Measurements from ENCODE around the gene KIR3DL2.
"Not testable (repeated sequence)": the region's sequence is repeated elsewhere in the genome, so short reads cannot be mapped to it uniquely, and the experiment has no call there.

The KIR3DL2 gene

GRCh38 chr19:54828064-54828463 is 22.2 kb upstream of the KIR3DL2 start:
- H3K18ac ChIP-seq (ENCODE audit: low read length); H3K36me3 ChIP-seq (ENCODE audit: control insufficient read depth, insufficient read depth, low read length); H3K4me3 ChIP-seq (ENCODE audit: low read length); DNase-seq; H3K4ac ChIP-seq (ENCODE audit: low read depth, low read length); H4K5ac ChIP-seq (ENCODE audit: low read length); H3K4me1 ChIP-seq (ENCODE audit: control insufficient read depth, low read depth, low read length); H3K56ac ChIP-seq (ENCODE audit: low read length); H3K27ac ChIP-seq (ENCODE audit: low read depth, low read length); H2BK5ac ChIP-seq (ENCODE audit: low read length); H3K79me2 ChIP-seq (ENCODE audit: control insufficient read depth, insufficient read depth, low read length); H3K27me3 ChIP-seq (ENCODE audit: insufficient read depth, low read length, poor library complexity); H2BK15ac ChIP-seq (replicated peaks; ENCODE audit: low read depth); H2AK5ac ChIP-seq (ENCODE audit: low read length); H3K9ac ChIP-seq (ENCODE audit: low read length); H3K4me2 ChIP-seq (ENCODE audit: low read length); H3K23ac ChIP-seq (ENCODE audit: low read length); H3K79me1 ChIP-seq (ENCODE audit: low read length); H2BK120ac ChIP-seq (ENCODE audit: low read depth, low read length); H4K8ac ChIP-seq (ENCODE audit: low read depth, low read length): not testable (repeated sequence)
- no CpG with 5 or more reads among the region's 8 CpGs for whole genome bisulfite sequencing (ENCODE audit: extremely low coverage, insufficient coverage, low lambda C conversion rate)

- H3K36me3 ChIP-seq (ENCODE audit: control insufficient read depth, insufficient read depth, low read length); H3K9ac ChIP-seq (ENCODE audit: low read length); H2AK5ac ChIP-seq (ENCODE audit: low read length); DNase-seq; H3K4me2 ChIP-seq (ENCODE audit: low read length); H3K4me1 ChIP-seq (ENCODE audit: control insufficient read depth, low read depth, low read length); H3K4ac ChIP-seq (ENCODE audit: low read depth, low read length); H3K18ac ChIP-seq (ENCODE audit: low read length); H2BK120ac ChIP-seq (ENCODE audit: low read depth, low read length); H2BK5ac ChIP-seq (ENCODE audit: low read length); H3K4me3 ChIP-seq (ENCODE audit: low read length); H3K79me2 ChIP-seq (ENCODE audit: control insufficient read depth, insufficient read depth, low read length); H2BK15ac ChIP-seq (replicated peaks; ENCODE audit: low read depth); H3K56ac ChIP-seq (ENCODE audit: low read length); H3K23ac ChIP-seq (ENCODE audit: low read length); H3K27ac ChIP-seq (ENCODE audit: low read depth, low read length); H4K5ac ChIP-seq (ENCODE audit: low read length); H3K79me1 ChIP-seq (ENCODE audit: low read length); H3K27me3 ChIP-seq (ENCODE audit: insufficient read depth, low read length, poor library complexity); H4K8ac ChIP-seq (ENCODE audit: low read depth, low read length): not testable (repeated sequence)
- WGBS (ENCODE audit: extremely low coverage, insufficient coverage, low lambda C conversion rate) = no CpG with 5 or more reads among the region's 14 CpGs
These were observed 17.7 kb upstream of the KIR3DL2 start, which contains the start of gene KIR2DS4 for GRCh38 chr19:54832496-54832895. KIR2DS4 (plus strand) TSS chr19:54832676.

GRCh38 chr19:54835126-54835525 is 15.1 kb upstream of the KIR3DL2 start:
- not testable (repeated sequence) for H3K36me3 ChIP-seq (ENCODE audit: control insufficient read depth, insufficient read depth, low read length); H3K4me2 ChIP-seq (ENCODE audit: low read length); H3K18ac ChIP-seq (ENCODE audit: low read length); H3K23ac ChIP-seq (ENCODE audit: low read length); H2BK120ac ChIP-seq (ENCODE audit: low read depth, low read length); H4K8ac ChIP-seq (ENCODE audit: low read depth, low read length); H2BK15ac ChIP-seq (replicated peaks; ENCODE audit: low read depth); H3K4me3 ChIP-seq (ENCODE audit: low read length); H2AK5ac ChIP-seq (ENCODE audit: low read length); DNase-seq; H2BK5ac ChIP-seq (ENCODE audit: low read length); H3K9ac ChIP-seq (ENCODE audit: low read length); H4K5ac ChIP-seq (ENCODE audit: low read length); H3K56ac ChIP-seq (ENCODE audit: low read length); H3K27ac ChIP-seq (ENCODE audit: low read depth, low read length); H3K79me2 ChIP-seq (ENCODE audit: control insufficient read depth, insufficient read depth, low read length); H3K79me1 ChIP-seq (ENCODE audit: low read length); H3K4ac ChIP-seq (ENCODE audit: low read depth, low read length); H3K27me3 ChIP-seq (ENCODE audit: insufficient read depth, low read length, poor library complexity); H3K4me1 ChIP-seq (ENCODE audit: control insufficient read depth, low read depth, low read length)
- no CpG with 5 or more reads among the region's 5 CpGs for WGBS (ENCODE audit: extremely low coverage, insufficient coverage, low lambda C conversion rate)

- H3K79me2 ChIP-seq (ENCODE audit: control insufficient read depth, insufficient read depth, low read length); H2BK15ac ChIP-seq (replicated peaks; ENCODE audit: low read depth); H3K56ac ChIP-seq (ENCODE audit: low read length); H2AK5ac ChIP-seq (ENCODE audit: low read length); H3K4me1 ChIP-seq (ENCODE audit: control insufficient read depth, low read depth, low read length); H3K18ac ChIP-seq (ENCODE audit: low read length); H3K27ac ChIP-seq (ENCODE audit: low read depth, low read length); H3K9ac ChIP-seq (ENCODE audit: low read length); H3K4ac ChIP-seq (ENCODE audit: low read depth, low read length); DNase-seq; H3K4me3 ChIP-seq (ENCODE audit: low read length); H4K5ac ChIP-seq (ENCODE audit: low read length); H2BK120ac ChIP-seq (ENCODE audit: low read depth, low read length); H3K79me1 ChIP-seq (ENCODE audit: low read length); H3K36me3 ChIP-seq (ENCODE audit: control insufficient read depth, insufficient read depth, low read length); H3K23ac ChIP-seq (ENCODE audit: low read length); H2BK5ac ChIP-seq (ENCODE audit: low read length); H4K8ac ChIP-seq (ENCODE audit: low read depth, low read length); H3K4me2 ChIP-seq (ENCODE audit: low read length); H3K27me3 ChIP-seq (ENCODE audit: insufficient read depth, low read length, poor library complexity): not testable (repeated sequence)
- WGBS (ENCODE audit: extremely low coverage, insufficient coverage, low lambda C conversion rate) = no CpG with 5 or more reads among the region's 2 CpGs
These were observed 12.7 kb upstream of the KIR3DL2 start for GRCh38 chr19:54837522-54837921.

- H3K4me1 ChIP-seq (ENCODE audit: control insufficient read depth, low read depth, low read length); H3K4me2 ChIP-seq (ENCODE audit: low read length); H2BK120ac ChIP-seq (ENCODE audit: low read depth, low read length); H3K18ac ChIP-seq (ENCODE audit: low read length); H3K9ac ChIP-seq (ENCODE audit: low read length); H2AK5ac ChIP-seq (ENCODE audit: low read length); H3K56ac ChIP-seq (ENCODE audit: low read length); H3K4ac ChIP-seq (ENCODE audit: low read depth, low read length); H4K8ac ChIP-seq (ENCODE audit: low read depth, low read length); H3K23ac ChIP-seq (ENCODE audit: low read length); H3K79me1 ChIP-seq (ENCODE audit: low read length); H3K36me3 ChIP-seq (ENCODE audit: control insufficient read depth, insufficient read depth, low read length); H3K79me2 ChIP-seq (ENCODE audit: control insufficient read depth, insufficient read depth, low read length); H3K27me3 ChIP-seq (ENCODE audit: insufficient read depth, low read length, poor library complexity); H4K5ac ChIP-seq (ENCODE audit: low read length); H3K27ac ChIP-seq (ENCODE audit: low read depth, low read length); DNase-seq; H2BK5ac ChIP-seq (ENCODE audit: low read length); H3K4me3 ChIP-seq (ENCODE audit: low read length); H2BK15ac ChIP-seq (replicated peaks; ENCODE audit: low read depth): not testable (repeated sequence)
- WGBS (ENCODE audit: extremely low coverage, insufficient coverage, low lambda C conversion rate) = no CpG with 5 or more reads among the region's 8 CpGs
These were observed 7.1 kb upstream of the KIR3DL2 start for GRCh38 chr19:54843171-54843570.

- Histone ChIP-seq H3K23ac (ENCODE audit: low read length) (no peak overlapping the region), H3K36me3 (ENCODE audit: control insufficient read depth, insufficient read depth, low read length) (no peaks in the 10 kb centered on the region), H3K9ac (ENCODE audit: low read length) (no peak overlapping the region), H3K79me1 (ENCODE audit: low read length) (no peaks in the 10 kb centered on the region), H3K4me1 (ENCODE audit: control insufficient read depth, low read depth, low read length) (no peaks in the 10 kb centered on the region), H2AK5ac (ENCODE audit: low read length) (no peak overlapping the region), H2BK120ac (ENCODE audit: low read depth, low read length) (no peak overlapping the region), H3K4me3 (ENCODE audit: low read length) (no peak overlapping the region), H3K56ac (ENCODE audit: low read length) (no peak overlapping the region), H3K4me2 (ENCODE audit: low read length) (no peak overlapping the region), H3K27me3 (ENCODE audit: insufficient read depth, low read length, poor library complexity) (no peaks in the 10 kb centered on the region), H4K8ac (ENCODE audit: low read depth, low read length) (no peak overlapping the region), H3K4ac (ENCODE audit: low read depth, low read length) (no peak overlapping the region), H3K18ac (ENCODE audit: low read length) (no peak overlapping the region), H3K27ac (ENCODE audit: low read depth, low read length) (no peak overlapping the region), H3K79me2 (ENCODE audit: control insufficient read depth, insufficient read depth, low read length) (no peaks in the 10 kb centered on the region), H2BK15ac (replicated peaks; ENCODE audit: low read depth) (no peak overlapping the region), H4K5ac (ENCODE audit: low read length) (no peak overlapping the region), H2BK5ac (ENCODE audit: low read length) (no peak overlapping the region)
- WGBS (ENCODE audit: extremely low coverage, insufficient coverage, low lambda C conversion rate) = no CpG with 5 or more reads among the region's 2 CpGs
- DNase-seq = no peak
These were observed 687 bp downstream of the KIR3DL2 start for GRCh38 chr19:54850930-54851329.

Data from mesendoderm (in vitro differentiated cells).